ENCODE measurements around the gene AVPI1.
"Not testable (repeated sequence)": the region's sequence is repeated elsewhere in the genome, so short reads cannot be mapped to it uniquely, and the experiment has no call there.

Gene AVPI1

DNA sequence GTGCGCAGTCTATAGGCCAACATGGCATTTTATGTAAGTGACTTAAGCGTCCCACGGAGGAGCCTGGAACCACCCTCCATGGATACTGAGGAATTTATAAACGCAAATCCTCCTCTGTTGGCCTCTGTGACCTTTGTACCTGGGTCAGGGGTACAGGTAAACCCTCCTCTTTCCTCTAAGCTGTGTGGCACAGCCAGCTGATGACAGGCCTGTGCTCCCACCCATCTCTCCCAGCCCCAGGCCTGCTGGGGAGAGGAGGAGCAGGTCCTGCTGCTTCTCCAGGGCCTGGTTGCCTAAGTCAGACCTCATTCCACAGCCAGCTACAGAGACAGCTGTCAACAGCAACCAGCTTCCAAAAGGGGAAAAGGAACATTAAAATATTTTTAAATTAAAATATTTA, 5.0 kb downstream of the AVPI1 start:
- no peak for DNase-seq

DNA sequence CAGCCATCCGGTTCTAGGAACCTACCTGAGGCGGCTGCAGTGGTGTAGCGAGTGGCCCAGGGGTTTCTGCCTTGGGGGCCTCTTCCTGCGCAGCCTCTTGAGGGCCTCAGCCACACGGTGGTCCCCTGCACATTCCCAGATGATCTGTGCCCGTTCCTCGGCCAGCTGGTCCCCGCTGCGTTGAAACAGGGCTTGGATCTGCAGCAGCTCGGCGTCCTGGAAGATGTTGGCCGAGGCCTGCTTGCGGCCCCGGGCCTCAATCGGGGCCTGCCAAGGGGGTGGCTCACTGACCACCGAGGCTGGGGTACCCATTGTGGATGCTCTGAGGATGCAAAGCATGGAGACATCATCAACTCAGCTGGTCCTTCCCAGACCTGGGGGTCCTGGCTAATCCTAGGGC, 7.4 kb downstream of the AVPI1 start:
- no peak for DNase-seq

DNA sequence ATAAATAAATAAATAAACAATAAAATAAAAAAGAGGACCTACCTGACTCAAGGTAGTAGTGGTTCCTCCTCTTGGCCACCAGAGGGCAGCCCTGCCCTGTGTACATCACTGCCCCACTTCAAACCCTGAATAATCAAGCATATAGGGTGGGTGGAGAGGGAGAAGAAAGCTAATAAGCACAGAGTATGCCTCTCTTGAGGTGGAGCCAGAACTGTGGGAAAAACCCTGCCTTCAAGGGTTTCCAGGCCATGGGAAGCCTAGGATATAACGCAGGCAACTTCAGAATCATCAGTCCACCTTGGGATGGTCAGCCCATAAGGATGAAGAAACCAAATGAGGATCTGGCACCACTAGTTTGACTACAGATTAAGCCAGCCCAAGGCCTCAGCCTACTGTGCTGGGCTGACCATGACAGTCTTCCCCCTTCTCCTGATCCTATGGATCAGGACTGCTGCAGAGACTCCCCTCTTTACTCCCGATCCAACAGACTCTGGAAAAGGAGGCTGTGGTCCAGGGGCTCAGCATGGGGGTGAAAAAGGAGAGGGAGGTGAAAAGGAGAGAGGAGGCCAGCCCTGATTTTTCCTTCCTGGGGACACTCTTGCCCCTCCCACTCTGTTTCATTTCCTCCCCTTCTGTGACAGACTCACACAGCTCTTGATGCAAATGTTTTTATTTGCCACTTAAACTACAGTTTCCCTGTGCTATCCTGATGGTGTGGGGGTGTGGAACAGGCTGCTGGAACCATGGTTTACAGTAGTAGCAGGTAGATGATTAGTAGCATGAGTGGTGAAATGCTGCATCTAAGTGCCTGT, 10.1 kb downstream of the AVPI1 start:
- peak in 1 of 2 donors; percentile 46 for DNase-seq

DNA sequence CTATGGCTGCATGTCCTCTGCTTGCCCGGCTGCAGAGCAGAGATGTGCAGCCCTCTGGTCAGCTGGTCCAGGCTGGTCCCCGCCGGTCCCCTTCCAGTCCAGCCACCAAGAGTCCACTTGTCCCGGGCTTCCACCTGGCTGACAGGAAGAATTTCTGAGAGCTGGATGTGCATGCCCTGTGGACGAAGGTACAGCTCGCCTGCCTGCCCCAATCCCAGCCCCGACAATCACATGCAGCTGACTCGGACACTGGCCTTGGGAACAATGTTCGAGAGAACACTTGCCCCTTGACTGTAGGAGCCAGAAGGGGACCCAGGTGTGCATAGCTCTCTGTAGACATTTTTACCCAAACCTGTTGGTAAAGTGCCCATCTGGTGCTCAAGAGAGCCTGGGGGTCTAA, 11.8 kb downstream of the AVPI1 start:
- no peak for DNase-seq

DNA sequence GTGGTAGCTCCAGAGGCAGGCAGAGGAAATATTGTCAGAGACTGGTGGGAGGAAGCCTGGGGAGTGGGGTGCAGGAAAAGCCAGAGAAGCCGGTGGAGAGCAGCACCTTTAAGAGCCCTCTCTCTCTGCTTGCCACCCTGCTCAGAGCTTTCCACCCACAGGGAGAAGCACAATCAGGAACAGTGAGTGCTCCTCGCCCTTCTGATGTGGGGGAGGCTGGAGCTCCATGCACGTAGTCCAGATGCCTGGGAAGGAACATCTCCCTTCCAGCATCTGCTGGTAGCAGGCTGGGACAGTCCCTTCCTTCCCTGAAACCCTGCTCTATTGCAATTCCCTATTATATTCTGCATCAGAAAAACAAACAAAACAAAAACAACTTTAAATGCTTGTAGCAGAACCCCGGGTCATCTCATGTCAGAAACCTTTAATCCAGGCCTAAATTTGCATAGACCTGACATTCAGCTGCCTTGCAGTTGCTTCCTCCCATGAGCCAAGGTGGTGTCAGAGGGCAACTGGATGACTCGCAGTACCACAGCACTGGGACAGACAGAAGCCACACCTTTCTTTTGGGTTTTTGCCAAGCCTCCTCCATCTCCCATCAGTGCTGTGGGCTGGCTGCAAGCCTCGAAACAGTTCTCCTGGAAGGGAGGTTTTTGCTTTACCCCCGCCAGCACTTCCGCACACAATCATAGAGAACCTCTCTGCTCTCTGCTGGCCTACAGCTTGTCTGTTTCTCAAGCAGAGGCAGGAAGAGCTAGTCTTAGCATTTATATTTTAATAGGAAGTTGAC, 13.1 kb downstream of the AVPI1 start:
- peak in 1 of 2 donors; percentile 31 for DNase-seq

DNA sequence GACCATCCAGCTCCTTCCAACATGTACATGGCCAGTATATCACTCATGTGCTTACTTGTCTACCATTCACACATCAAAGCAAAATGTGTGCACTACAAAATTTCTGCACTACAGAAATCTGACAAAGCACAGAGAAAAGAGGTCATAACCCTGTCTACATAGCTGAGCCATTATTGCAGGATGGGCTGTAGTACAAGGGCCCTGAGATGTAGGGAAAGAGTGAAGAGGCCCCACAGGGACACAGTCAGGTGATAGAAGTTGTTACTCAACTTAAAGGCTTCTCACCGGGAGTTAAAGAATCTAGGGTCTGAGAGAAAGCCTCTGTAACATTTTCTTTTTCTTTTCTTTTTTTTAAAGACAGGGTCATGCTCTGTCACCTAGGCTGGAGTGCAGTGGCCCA, 17.5 kb downstream of the AVPI1 start:
- no peak for DNase-seq

DNA sequence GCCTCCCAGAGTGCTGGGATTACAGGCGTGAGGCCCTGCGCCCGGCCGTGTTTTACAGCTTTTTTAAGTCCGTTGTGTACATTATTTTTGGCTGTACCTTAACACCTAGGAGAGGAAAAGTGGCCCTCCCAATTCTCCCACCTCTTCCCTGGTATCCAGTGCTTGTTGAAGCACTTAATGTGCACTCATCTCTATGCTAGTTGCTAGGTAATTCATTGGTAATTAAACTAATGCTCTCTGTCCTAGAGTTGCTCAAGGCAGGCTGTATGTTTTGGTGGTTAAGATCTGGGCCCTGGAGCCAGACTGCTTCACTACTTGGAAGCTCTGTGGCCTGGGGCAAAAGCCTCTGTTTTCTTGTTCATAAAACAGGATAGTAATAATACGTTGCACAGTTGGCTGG, 19.6 kb downstream of the AVPI1 start:
- no peak for DNase-seq

DNA sequence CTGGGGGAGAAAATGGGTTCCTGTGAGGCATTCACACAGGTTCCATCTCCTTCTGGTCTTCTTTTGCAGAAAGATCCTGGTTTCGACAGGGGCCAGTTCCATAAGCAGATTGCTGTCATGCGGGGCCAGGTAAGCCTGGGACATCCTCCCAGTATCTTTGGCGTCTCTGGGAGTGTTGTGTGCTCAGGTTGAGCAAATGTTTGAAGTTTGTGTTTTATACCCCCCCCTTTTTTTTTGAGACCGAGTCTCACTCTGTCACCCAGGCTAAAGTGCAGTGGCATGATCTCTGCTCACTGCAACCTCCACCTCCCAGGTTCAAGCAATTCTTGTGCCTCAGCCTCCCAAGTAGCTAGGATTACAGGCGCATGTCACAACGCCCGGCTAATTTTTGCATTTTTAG, 20.0 kb downstream of the AVPI1 start:
- DNase-seq, result no peak

DNA sequence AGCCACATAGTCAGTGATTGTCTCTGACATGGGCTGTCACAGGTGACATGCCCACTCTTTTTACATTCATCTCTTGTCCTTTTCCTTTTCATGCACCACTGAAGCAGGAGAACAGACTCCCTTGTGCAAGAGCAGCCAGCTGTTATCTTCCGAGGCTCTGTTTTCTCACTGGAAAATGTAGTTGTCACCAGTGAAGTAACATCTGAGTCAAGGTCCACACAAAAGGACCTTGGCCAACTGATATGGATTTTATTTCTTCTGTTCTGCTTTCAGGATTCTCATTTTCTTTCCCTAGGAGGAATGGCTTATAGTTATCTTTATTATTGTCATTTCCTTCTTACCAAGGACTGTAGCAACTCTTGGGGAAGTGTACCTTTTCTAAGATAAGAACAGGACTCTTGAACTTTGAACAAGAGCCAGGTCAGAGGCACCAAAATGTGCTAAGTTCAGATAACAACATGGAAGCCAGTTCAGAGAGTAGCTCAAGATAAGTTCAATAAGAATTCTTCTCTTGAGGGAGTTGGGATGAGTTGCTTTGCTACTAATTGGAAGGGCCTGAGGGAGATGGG, 22.7 kb downstream of the AVPI1 start:
- DNase-seq, result no peak

DNA sequence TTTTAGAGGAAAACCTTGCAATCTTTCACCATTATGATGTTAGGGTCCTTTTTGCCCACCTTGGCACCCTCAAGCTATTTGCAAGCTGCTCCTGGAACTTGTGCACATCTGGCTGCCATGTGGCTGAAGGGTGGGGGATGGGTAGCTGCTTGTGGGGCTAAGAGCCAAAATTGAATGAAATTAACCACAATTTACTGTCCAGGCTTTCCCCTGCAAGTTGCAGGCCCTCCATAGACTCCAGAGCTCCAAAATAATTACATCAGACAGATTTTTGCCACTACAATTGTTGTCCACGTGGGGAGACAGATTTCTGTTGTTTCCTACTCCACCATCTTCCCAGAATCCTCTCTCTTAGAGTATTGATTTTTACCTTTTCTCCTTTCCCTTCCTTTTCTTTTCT, 27.5 kb downstream of the AVPI1 start:
- DNase-seq, result no peak

DNA sequence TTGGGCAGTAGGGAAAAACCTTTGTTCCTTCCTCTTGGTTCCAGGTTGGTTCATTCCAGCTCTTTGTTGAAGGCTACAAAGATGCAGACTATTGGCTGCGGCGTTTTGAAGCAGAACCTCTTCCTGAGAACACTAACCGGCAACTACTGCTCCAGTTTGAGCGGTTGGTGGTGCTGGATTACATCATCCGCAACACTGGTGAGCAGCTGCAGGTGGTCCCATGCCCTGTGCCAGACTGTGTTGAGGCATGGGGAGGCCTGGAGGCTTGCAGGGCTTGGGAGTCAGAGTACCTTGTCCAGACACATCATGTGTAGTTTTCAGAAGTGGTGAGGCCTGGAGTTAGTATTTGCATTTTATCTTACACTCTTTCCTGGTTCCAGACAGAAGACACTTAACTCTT, 30.3 kb downstream of the AVPI1 start:
- DNase-seq, result no peak

DNA sequence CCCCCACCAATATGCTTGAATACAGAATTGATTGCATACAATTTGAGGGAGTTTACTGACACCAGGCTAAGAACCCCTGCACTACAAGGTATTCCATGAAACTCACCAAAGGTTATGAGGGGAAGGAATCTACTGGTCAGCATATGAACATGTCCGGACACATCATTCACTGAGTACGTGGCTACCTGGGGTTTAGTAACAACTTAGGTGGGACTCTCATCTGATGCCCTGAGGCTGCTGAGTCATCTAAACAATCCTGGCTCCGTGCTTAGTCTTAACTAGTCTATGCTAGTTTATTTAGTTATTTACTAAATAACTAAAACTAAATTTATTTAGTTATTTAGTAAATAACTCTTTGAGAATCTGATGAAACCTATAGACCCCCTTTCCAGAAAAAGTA, 35.3 kb downstream of the AVPI1 start:
- DNase-seq, result no peak

DNA sequence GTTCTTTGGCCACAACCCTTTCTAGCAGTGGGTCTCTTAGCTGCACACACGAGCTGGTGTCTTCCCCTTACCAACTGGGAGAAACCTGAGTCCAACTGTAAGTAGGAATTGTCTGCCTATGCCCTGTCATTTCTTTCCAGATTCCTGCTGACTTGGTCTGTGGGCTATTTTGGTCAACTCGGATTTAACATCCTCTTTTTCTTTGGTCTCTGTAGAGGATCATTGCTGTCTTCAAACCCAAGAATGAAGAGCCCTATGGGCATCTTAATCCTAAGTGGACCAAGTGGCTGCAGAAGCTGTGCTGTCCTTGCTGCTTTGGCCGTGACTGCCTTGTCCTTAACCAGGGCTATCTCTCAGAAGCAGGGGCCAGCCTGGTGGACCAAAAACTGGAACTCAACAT, 36.3 kb downstream of the AVPI1 start:
- DNase-seq, result peak; percentile 37 to 61

DNA sequence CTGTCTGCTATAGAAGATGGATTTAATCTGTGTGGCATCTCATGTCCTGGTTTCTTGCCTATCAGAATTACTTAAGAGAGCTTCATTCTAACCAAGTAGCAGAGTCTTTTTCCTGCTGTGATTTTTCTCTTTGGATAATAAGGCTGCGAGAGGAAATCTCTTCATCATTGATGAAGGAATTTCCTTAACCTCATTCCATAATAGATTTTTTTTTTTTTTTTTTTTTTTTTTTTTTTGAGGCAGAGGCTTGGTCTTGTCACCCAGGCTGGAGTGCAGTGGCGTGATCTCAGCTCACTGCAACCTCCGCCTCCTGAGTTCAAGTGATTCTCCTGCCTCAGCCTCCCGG, 37.7 kb downstream of the AVPI1 start:
- not testable (repeated sequence) for DNase-seq

DNA sequence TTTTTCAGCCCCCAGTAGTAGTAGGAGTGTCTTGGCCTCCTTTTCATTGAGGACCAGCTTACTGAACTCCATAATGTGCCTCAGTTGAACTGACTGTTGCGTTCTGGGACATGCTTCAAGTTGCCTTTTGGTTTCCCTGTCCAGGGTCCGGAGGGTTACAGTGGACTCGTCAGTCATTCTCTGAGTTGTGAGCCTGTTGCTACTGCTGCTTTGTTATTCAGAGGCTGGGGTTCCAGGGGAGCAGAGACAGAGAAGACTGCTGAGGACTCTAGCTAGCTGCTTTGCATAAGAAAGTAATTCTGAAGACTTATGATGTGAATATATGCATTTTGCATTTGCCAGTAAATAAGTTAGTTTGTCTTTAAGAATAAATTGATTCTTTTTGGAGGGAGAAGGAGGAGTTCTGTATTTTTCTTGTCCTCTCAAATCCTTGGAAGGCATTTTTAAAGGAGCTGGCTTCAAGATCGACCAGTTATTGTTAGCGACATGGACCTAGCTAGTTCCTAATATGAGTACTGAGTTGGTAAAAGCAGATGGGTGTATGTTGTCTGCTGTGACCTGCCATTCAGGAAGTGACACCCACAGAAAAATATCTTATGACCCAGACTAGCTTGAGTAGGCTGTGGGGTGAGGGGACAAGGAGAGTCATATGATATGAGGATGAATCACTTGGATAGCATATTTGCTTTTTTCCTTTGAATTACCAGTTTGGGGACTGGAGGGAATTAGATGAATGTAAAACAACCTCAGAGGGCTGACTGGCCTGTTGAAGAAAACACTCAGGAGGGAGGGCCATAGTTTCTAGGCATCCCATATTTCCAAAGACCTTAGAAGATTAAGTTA, 38.3 kb downstream of the AVPI1 start:
- DNase-seq, result peak; percentile 94 to 97

DNA sequence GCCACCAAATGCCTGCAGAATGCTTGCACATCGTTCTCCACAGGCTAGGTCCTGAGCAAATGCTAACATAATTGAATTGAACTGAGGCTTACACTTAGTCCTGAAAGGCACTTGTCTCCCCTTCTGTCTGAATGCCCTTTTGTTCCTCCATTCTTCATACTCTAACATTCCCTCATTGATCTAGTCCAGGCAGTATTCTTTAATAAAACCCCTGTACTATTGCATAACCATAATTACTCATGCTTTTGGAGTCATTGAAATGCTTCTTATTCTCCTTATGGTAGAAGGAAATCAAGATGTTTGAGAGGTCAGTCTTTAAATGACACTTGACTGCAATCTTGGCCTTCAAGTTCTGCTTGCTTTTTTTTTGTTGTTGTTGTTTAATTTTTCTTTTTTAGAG, 39.5 kb downstream of the AVPI1 start:
- DNase-seq, result peak; percentile 43 to 68

DNA sequence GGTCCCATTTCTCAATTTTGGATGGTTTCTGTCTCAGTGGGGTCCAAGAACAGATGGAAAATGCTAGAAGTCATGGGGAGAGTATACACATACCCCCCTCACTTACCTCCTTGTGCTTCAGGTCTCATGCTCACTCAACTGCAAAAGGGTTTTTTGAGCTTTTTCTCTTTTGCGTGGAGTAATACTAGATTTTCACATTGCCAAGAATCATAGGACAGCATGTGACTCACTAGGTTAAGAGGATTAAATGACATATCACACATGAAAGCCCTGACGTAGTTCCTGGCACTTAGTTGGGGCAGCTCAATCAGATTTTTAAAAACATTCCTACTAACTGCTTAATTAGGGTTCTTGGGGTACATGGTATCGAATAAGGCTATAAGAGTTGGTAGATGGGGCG, 42.1 kb downstream of the AVPI1 start:
- DNase-seq, result no peak

DNA sequence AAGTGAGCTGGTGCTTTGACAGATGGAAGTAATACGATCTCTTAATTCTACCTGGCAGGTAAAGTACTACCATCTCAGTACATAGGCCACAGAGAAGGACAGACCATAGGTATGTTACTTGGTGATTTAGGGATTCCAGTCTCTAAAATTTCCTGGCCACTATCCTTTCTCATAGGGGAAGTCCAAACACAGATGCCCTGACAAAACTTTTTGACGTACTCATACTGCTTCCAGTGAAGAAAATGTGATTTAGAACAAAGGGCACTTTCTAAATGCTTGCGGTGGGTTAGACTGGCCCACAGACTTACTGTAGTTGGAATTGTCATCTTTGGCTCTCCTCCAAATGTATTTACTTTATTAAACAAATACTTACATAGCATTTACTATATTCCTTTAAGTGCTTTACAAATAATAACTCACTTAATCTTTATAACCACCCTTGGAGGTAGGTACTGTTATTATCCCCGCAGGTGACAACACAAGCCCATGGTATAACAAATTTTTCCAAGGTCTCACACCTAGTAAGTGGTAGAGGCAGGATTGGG, 43.5 kb downstream of the AVPI1 start:
- no peak for DNase-seq

DNA sequence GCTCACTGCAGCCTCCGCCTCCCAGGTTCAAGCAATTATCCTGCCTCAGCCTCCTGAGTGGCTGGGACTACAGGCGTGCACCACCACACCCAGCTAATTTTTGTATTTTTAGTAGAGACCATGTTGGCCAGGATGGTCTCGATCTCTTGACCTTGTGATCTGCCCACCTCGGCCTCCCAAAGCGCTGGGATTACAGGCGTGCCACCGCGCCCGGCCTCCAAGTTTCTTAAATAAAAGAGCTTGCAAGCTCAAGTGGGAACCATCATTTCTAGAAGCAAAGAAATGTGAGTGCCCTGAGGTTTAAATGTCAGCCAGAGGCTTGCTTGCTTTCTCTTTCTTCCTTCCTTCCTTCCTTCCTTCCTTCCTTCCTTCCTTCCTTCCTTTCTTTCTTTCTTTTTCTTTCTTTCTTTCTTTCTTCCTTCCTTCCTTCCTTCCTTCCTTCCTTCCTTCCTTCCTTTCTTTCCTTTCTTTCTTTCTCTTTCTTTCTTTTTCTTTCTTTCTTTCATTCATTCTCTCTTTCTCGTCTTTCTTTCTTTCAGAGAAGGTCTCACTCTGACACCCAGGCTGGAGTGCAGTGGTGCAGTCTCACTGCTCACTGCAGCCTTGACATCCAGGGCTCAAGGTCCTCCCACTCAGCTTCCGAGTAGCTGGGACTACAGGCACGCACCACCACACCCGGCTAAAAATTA, 44.4 kb downstream of the AVPI1 start:
- DNase-seq, result not testable (repeated sequence)

DNA sequence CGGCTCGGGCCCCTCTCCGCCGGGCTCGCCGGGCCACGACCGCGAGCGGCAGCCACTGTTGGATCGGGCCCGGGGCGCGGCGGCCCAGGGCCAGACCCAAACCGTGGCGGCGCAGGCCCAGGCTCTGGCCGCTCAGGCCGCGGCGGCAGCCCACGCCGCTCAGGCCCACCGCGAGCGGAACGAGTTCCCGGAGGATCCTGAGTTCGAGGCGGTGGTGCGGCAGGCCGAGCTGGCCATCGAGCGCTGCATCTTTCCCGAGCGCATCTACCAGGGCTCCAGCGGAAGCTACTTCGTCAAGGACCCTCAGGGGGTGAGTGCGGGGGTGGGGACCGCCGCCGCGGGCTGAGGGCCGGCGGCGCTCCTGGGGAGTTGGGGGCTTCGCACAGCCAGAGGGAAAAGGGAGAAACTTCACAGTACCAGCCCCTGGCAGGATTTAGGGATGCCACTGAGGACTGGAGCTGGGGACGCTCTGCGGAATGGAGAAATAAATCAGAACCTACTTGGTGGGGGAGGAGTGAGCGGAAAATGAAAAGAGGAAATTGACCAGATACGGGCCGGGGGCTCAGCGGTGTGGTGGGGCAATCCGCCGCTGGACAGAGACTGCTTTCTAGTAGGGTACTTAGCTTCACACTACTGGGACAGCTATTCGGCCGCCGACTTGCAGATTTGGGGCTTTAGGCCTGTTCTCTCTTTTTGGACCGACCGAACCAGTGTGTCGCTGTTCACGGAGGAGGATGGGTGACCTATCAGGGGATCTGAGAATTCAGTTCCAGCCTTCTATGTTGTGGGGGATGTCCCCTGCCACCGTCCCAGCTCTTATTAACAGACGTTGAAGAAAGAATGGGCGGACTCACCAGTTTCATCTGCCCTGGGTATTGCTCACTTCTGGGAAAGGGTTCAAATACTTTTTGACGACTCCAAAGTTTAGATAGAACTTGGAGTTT, 45.9 kb downstream of the AVPI1 start:
- DNase-seq, result peak; percentile 67 to 70

All from inflammatory macrophage (primary cell).